Endothelial cell of umbilical vein (primary cell): ENCODE data around the gene EMC8. TPM values are rescaled to one million over a fixed set of nuclear protein-coding genes. Genes with fewer than 3 reads are reported as not detected.

Experiments
- BruUV-seq: library from RNA; stranded (reverse); fragments of 400-500 nt; replicated peaks from 2 replicates; lab custom pipeline; 2021; lab: Mats Ljungman, UMichigan
- CTCF ChIA-PET: fragments of 300-600, 350-600 bp; sonication (Branson Sonifier 250); formaldehyde crosslinking; loops from one replicate; lab custom pipeline; 2021; ENCODE audit warnings: antibody characterized with exemption, inconsistent platforms; lab: Charles Lee
- POLR2A ChIA-PET: fragments of 300-600, 350-600 bp; sonication (Branson Sonifier 250); formaldehyde crosslinking; loops from one replicate; lab custom pipeline; 2021; ENCODE audit warnings: antibody characterized with exemption, inconsistent platforms; lab: Charles Lee
- DNase-seq: peaks from one replicate; pipeline ENCODE4 v3.0.0-alpha.2; 2011; ENCODE audit warnings: low read depth, low spot score
- FAIRE-seq: peaks from 2 replicates; lab custom pipeline; 2011; peaks lifted over from hg19 to GRCh38; lab: Jason Lieb, UNC
- H2AFZ ChIP-seq: 2 replicates; pipeline ENCODE4 v1.6.0; 2012; ENCODE audit warnings: low read depth, low read length, control low read depth, inconsistent platforms
- H3K27ac ChIP-seq: 2 replicates; pipeline ENCODE4 v1.5.1; 2011; ENCODE audit warnings: low read depth, mild to moderate bottlenecking, control low read depth, low read length, moderate library complexity; ENCODE audit not compliant: insufficient read depth
- H3K27me3 ChIP-seq, 2 experiments: 2 replicates each; pipeline versions ENCODE4 v1.6.0 to v1.6.1; 2011; ENCODE audit warnings: low read length in 2 of 2, mixed read lengths in 1 of 2; ENCODE audit not compliant: control insufficient read depth in 2 of 2, insufficient read depth in 2 of 2
- H3K36me3 ChIP-seq, 2 experiments: 2 replicates in 1 of 2; 3 replicates in 1 of 2; pipeline ENCODE4 v1.5.1; 2011; ENCODE audit warnings: low read length in 2 of 2, mild to moderate bottlenecking in 1 of 2, moderate library complexity in 1 of 2; ENCODE audit not compliant: control insufficient read depth in 2 of 2, insufficient read depth in 2 of 2; ENCODE audit errors: extremely low read depth in 1 of 2
- H3K4me1 ChIP-seq: 3 replicates; pipeline ENCODE4 v1.5.1; 2011; ENCODE audit warnings: mild to moderate bottlenecking, low read length; ENCODE audit not compliant: control insufficient read depth, insufficient read depth; ENCODE audit errors: extremely low read depth
- H3K4me2 ChIP-seq: 2 replicates; pipeline ENCODE4 v1.6.1; 2011; ENCODE audit warnings: low read length, control low read depth, mixed read lengths; ENCODE audit not compliant: insufficient read depth
- H3K4me3 ChIP-seq, 3 experiments: fragments of 200-600 bp in 1 of 3; sonication (generic), shearing (Covaris generic) in 1 of 3; replicated peaks in 1 of 3; 2 replicates each; pipeline ENCODE4 v1.5.1; 2011 to 2016; ENCODE audit warnings: control low read depth in 3 of 3, low read length in 3 of 3, mild to moderate bottlenecking in 2 of 3, inconsistent platforms in 1 of 3, low read depth in 1 of 3, moderate library complexity in 1 of 3; ENCODE audit not compliant: insufficient read depth in 1 of 3
- H3K79me2 ChIP-seq: 2 replicates; pipeline ENCODE4 v1.6.0; 2012; ENCODE audit warnings: low read length, inconsistent platforms; ENCODE audit not compliant: control insufficient read depth, insufficient read depth
- H3K9ac ChIP-seq: replicated peaks from 2 replicates; pipeline ENCODE3; 2011; ENCODE audit warnings: low read length, control low read depth; ENCODE audit not compliant: insufficient read depth; ENCODE audit errors: extremely low read depth
- H3K9me1 ChIP-seq: replicated peaks from 3 replicates; pipeline ENCODE4 v1.6.0; 2011; ENCODE audit warnings: mild to moderate bottlenecking, low read length; ENCODE audit not compliant: control insufficient read depth, insufficient read depth; ENCODE audit errors: extremely low read depth
- H3K9me3 ChIP-seq: replicated peaks from 2 replicates; pipeline ENCODE4 v1.5.1; 2012; ENCODE audit warnings: low read length, inconsistent platforms; ENCODE audit not compliant: control insufficient read depth, insufficient read depth
- H4K20me1 ChIP-seq: replicated peaks from 2 replicates; pipeline ENCODE3; 2011; ENCODE audit warnings: mild to moderate bottlenecking, low read length; ENCODE audit not compliant: control insufficient read depth, insufficient read depth; ENCODE audit errors: extremely low read depth
- CTCF ChIP-seq, 2 donors: IDR thresholded peaks; 1 replicate in 1 of 2; 2 replicates in 1 of 2; pipeline ENCODE4 v1.5.1; 2011; ENCODE audit warnings: low read length in 2 of 2, mild to moderate bottlenecking in 2 of 2, moderate library complexity in 2 of 2, control low read depth in 1 of 2, inconsistent platforms in 1 of 2, low read depth in 1 of 2; ENCODE audit not compliant: insufficient read depth in 1 of 2; ENCODE audit errors: extremely low read depth in 1 of 2
- POLR2A ChIP-seq: IDR thresholded peaks from 2 replicates; pipeline ENCODE4 v1.6.1; 2012; ENCODE audit warnings: low read depth, mild to moderate bottlenecking, control low read depth, low read length
- dilution Hi-C: fragments of 300-500 bp; cut with MboI; formaldehyde crosslinking; loops from one replicate; pipeline ENCODE4 v1.15.0; 2019; ENCODE audit warnings: low sequenced_read_pairs; ENCODE audit not compliant: extremely low pct_ligation_motif_present
- intact Hi-C: fragments of 100-400 bp; cut with micrococcal nuclease; formaldehyde crosslinking; loops from one replicate; pipeline ENCODE4 v1.10.0; 2022
- polyA plus RNA-seq, 4 experiments: library from polyadenylated mRNA; depleted of rRNA in 3 of 4; stranded (reverse) in 3 of 4; unstranded in 1 of 4; fragments of >200 nt; gene quantifications; 2 replicates each; pipeline versions ENCODE4 v1.2.1 to v1.2.3, GENCODE V29; 2011 to 2012; ENCODE audit warnings: missing spikeins in 1 of 4
- total RNA-seq: library from RNA; stranded (reverse); gene quantifications from 2 replicates; pipeline ENCODE4 v1.2.3, GENCODE V29; 2021

The EMC8 gene
- total and polyA plus RNA-seq, 2 donors (not counting 3 experiments of a cell fraction or from before 2014, with no cell fraction given), result 51.2 to 59.6 TPM

DNA sequence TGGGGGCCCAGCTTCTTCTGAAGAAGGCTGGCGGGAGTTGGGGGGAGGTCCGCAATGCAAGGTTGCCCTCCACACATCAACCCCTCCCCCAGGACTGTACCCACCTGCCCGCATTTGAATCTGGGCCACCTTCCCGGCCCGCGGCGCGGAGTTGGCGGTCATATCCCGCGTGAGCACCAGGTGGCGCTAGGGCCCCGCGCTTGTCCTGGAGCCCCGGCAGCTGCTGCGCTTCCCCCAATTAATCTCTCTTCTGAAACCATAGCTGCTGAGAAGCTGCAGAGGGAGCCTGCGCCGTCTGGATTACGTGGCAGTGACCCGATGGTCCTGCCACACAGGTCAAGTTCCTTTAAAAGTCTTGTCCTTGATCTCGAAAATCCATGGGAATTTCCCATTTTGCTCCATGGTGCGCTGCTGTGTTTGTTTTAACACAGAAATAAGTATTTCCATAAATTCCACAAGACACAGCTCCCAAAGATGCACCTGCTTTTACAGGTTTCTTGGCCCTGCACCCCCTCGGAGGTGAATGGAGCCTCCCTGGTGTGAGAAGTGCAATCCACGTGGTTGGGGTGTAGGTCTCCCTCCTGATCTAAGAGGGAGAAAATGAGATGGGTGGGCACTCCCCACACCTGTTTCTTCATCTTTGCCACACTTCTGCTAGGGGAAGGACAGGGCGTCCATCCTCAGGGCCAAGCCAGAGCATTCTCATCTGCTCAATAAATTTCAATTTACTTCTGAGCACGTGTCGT is 22.2 kb upstream of the EMC8 start:
- no peak overlapping the region for H3K9ac ChIP-seq
- H3K27me3 ChIP-seq, result peaks cover 0 to 2% of the 10 kb centered on the region in 2 experiments
- H3K9me1 ChIP-seq, result no peaks in the 10 kb centered on the region
- H3K4me2 ChIP-seq, result no peak overlapping the region
- H3K36me3 ChIP-seq, result no peaks in the 10 kb centered on the region
- H3K9me3 ChIP-seq, result no peaks in the 10 kb centered on the region
- H3K79me2 ChIP-seq, result no peaks in the 10 kb centered on the region
- peak; percentile 67 for DNase-seq
- no peak overlapping the region for H3K27ac ChIP-seq
- no peak overlapping the region for H3K4me3 ChIP-seq
- BruUV-seq, result no TSS peak
- H4K20me1 ChIP-seq, result no peaks in the 10 kb centered on the region
- H2AFZ ChIP-seq, result no peak overlapping the region
- ChIA-PET CTCF (interaction anchor here (0.6 to 8.2 kb wide), 51 partner anchors 8 to 698 kb away, joined by 3 to 564 read pairs (median 5); partner anchors contain the start of gene IRF8), POLR2A (no interaction called here)
- peak; percentile 68 for FAIRE-seq
- intact Hi-C loops, result loop anchor here (1.0 to 5.0 kb wide), 4 partner anchors 57 to 696 kb away; partner anchors contain the start of gene IRF8
- H3K4me1 ChIP-seq, result no peaks in the 10 kb centered on the region
- TF ChIP-seq CTCF (IDR thresholded peaks at IDR 0.05; ENCODE audit: extremely low read depth in 1 of 2, insufficient read depth in 1 of 2, low read depth in 1 of 2, low read length in 2 of 2) (peak; percentile 90 to 95), POLR2A (no peak)
- dilution Hi-C loops, result no loop called here
